NK-92 (cell line): ENCODE data around the gene CD200R1.
A peak's percentile ranks its signal among the peaks of the same experiment; 100 is the strongest.

Source experiments
- DNase-seq: peaks from one replicate; lab custom pipeline; 2025; ENCODE audit not compliant: unreplicated experiment; lab: John Stamatoyannopoulos, UW

The CD200R1 gene

GRCh38 chr3:112974894-112975293 lies at the start of gene CD200R1:
Gene CD200R1, minus strand, starts transcription at chr3:112975103. Its CDS starts 246 bp downstream, at chr3:112974857.
- no peak for DNase-seq

GRCh38 chr3:113021471-113021870 lies 46.6 kb upstream of the CD200R1 start:
- DNase-seq = no peak

- peak; percentile 29 for DNase-seq
These were observed 44.6 kb upstream of the CD200R1 start for GRCh38 chr3:113019182-113020137.

GRCh38 chr3:113018536-113019181 lies 43.8 kb upstream of the CD200R1 start:
- no peak for DNase-seq

GRCh38 chr3:113013593-113013992 lies 38.7 kb upstream of the CD200R1 start:
- DNase-seq = no peak

- DNase-seq = no peak
These were observed 33.2 kb upstream of the CD200R1 start for GRCh38 chr3:113008117-113008516.

GRCh38 chr3:113006359-113007056 lies 31.6 kb upstream of the CD200R1 start:
- DNase-seq = no peak

GRCh38 chr3:113005611-113006010 lies 30.7 kb upstream of the CD200R1 start:
- DNase-seq = no peak

GRCh38 chr3:113002679-113003078 lies 27.8 kb upstream of the CD200R1 start:
- no peak for DNase-seq

GRCh38 chr3:113002037-113002436 lies 27.1 kb upstream of the CD200R1 start:
- no peak for DNase-seq

GRCh38 chr3:113000691-113001090 lies 25.8 kb upstream of the CD200R1 start:
- no peak for DNase-seq

GRCh38 chr3:112995800-112996199 lies 20.9 kb upstream of the CD200R1 start:
- no peak for DNase-seq

- DNase-seq = peak; percentile 35
These were observed 16.0 kb upstream of the CD200R1 start, which contains the start of gene GTPBP8 for GRCh38 chr3:112990672-112991602. Gene GTPBP8, plus strand, starts transcription at chr3:112990984. Its CDS starts 16 bp downstream, at chr3:112991000.

- no peak for DNase-seq
These were observed 12.9 kb upstream of the CD200R1 start for GRCh38 chr3:112987710-112988334.

GRCh38 chr3:112984485-112984884 lies 9.6 kb upstream of the CD200R1 start:
- DNase-seq = no peak

- DNase-seq = no peak
These were observed 7.8 kb upstream of the CD200R1 start for GRCh38 chr3:112982710-112983109.

GRCh38 chr3:112980080-112980479 lies 5.2 kb upstream of the CD200R1 start:
- DNase-seq = no peak

GRCh38 chr3:112979244-112979832 lies 4.4 kb upstream of the CD200R1 start:
- DNase-seq = no peak

- DNase-seq = no peak
These were observed 2.0 kb upstream of the CD200R1 start for GRCh38 chr3:112976953-112977352.
